ENCODE data around the gene NRXN2. TPM values are rescaled to one million over a fixed set of nuclear protein-coding genes. Genes with fewer than 3 reads are reported as not detected.
"Not testable (repeated sequence)": the region's sequence is repeated elsewhere in the genome, so short reads cannot be mapped to it uniquely, and the experiment has no call there.

Gene NRXN2
- total RNA-seq, 1 experiment from 2014 or later: 0.77 TPM

DNA sequence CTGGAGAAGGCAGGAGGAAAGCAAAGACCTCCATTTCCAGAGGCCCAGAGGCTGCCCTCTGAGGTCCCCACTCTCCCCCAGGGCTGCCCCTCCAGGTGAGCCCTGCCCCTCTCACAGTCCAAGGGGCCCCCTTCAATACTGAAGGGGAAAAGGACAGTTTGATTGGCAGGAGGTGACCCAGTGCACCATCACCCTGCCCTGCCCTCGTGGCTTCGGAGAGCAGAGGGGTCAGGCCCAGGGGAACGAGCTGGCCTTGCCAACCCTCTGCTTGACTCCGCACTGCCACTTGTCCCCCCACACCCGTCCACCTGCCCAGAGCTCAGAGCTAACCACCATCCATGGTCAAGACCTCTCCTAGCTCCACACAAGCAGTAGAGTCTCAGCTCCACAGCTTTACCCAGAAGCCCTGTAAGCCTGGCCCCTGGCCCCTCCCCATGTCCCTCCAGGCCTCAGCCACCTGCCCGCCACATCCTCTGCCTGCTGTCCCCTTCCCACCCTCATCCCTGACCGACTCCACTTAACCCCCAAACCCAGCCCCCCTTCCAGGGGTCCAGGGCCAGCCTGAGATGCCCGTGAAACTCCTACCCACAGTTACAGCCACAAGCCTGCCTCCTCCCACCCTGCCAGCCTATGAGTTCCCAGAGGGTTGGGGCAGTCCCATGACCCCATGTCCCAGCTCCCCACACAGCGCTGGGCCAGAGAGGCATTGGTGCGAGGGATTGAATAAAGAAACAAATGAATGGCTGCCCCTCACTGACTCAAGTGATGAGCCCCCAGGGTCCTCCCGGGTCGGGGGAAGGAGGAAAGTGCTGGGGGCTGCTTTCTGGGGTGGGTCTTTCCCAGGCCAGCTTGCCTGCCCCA lies 121.2 kb downstream of the NRXN2 start:
- in situ Hi-C loops (cut with HindIII; ENCODE audit: low pct_unique_long_range_greater_than_20kb, low sequenced_read_pairs): no loop called here
- no peak for DNase-seq (ENCODE audit: low read depth, low spot score)

DNA sequence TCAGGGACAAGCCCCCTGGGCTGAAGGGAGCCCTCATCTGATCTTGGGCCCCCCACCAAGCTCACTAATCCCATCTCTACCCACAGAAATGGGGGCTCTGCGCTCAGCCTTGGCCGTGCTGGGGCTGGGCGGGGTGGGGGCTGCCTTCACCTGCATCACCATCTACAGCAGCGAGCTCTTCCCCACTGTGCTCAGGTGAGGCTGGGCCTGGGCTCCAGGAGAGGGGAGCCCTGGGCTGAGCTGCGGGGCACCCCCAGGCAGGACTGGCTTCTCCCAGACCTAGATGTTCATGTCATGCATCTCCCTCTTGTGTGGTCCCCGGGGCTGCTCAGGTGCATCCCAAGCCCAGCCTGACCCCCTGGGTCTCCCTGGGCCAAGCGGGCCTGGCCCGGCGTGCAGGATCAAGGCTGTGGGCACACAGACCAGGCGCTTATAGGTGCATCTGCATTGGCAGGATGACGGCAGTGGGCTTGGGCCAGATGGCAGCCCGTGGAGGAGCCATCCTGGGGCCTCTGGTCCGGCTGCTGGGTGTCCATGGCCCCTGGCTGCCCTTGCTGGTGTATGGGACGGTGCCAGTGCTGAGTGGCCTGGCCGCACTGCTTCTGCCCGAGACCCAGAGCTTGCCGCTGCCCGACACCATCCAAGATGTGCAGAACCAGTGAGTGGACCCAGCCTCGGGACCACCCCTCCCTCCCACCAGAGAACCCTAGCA lies 122.6 kb downstream of the NRXN2 start:
- DNase-seq (ENCODE audit: low read depth, low spot score): no peak
- in situ Hi-C loops (cut with HindIII; ENCODE audit: low pct_unique_long_range_greater_than_20kb, low sequenced_read_pairs): no loop called here

DNA sequence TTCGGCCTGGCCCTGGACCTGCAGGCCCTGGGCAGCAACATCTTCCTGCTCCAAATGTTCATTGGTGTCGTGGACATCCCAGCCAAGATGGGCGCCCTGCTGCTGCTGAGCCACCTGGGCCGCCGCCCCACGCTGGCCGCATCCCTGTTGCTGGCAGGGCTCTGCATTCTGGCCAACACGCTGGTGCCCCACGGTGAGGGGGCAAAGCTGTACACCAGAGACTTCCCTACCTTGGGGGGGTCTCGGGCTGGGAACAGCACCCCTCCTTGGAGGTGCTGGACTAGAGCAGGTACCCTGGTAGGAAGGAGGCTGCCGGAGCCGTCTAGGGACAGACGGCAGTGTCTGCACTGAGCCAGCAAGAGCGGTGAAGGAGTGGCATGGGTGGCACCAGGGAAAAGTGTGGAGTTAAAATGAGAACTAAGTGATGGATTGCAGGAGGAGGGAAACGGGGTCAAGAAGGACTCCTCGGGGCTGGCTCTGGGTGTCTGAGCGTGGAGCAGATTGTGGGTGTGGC lies 123.2 kb downstream of the NRXN2 start:
- in situ Hi-C loops (cut with HindIII; ENCODE audit: low pct_unique_long_range_greater_than_20kb, low sequenced_read_pairs): no loop called here
- no peak for DNase-seq (ENCODE audit: low read depth, low spot score)

DNA sequence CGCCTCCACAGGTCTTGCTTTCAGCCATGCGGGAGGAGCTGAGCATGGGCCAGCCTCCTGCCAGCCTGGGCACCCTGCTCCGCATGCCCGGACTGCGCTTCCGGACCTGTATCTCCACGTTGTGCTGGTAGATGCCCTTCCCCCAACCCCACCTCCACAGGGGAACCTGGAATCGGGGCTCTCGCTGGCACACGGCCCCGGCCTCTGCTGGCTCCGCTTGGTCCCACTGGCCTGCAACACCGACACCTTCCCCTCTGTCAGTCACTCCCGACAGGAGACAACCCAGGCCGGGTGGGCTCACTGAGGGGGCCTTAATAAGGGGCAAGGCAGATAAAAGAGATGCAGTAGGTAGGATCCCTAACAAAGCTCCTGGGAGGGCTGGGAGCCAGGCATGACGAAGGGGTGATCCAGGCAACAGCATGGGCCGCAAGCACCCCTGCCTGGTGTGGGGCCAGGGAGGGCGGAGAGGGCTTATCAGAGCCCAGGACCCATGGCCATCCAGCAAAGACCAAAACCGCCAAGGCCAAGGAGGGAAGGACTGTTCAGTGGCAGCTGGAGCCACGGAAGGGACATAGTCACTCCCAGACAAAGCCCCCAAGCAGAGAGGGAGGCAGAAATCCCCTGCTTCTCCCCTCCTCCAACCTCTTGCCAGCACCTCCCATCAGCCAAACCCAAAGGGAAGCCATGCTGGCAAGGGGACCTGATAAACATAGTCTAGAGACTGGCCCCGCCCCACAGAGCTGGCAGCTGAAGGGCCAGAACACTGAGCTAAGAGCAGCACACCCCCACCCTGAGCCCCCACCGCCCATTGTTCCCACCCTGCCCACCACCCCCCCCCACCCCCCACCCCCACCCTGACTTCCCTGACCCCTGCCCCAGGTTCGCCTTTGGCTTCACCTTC lies 124.0 kb downstream of the NRXN2 start:
- in situ Hi-C loops (cut with HindIII; ENCODE audit: low pct_unique_long_range_greater_than_20kb, low sequenced_read_pairs): no loop called here
- DNase-seq (ENCODE audit: low read depth, low spot score): no peak

DNA sequence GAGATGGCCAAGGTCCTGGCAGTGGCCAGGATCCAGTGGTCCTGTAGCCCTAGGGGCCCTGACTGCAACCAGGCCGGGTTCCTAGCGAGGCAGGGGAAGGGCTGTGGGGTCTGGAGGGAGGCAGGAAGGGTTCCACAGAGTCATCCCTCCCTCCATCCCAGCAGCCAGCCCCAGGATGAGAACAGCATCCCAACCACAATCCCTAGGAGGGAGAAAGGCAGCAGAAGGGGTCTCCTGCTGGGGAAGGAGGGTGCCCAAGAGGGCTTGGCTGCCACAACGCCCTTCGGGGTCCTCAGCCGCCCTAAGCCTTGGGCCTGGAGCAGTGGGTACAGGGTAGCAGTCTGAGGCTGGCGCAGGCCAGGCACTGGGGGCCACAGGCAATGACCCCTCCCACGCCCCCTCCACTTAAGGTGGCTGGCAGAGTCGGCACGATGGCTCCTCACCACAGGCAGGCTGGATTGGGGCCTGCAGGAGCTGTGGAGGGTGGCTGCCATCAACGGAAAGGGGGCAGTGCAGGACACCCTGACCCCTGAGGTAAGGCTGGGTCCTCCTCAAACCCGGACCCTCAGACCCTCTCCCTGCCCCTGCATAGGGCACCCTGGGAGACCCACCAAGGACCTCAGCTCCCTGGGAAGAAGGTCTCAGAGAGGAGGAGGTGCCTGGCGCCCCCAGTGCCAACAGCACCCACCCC lies 124.7 kb downstream of the NRXN2 start:
- in situ Hi-C loops (cut with HindIII; ENCODE audit: low pct_unique_long_range_greater_than_20kb, low sequenced_read_pairs): no loop called here
- no peak for DNase-seq (ENCODE audit: low read depth, low spot score)

DNA sequence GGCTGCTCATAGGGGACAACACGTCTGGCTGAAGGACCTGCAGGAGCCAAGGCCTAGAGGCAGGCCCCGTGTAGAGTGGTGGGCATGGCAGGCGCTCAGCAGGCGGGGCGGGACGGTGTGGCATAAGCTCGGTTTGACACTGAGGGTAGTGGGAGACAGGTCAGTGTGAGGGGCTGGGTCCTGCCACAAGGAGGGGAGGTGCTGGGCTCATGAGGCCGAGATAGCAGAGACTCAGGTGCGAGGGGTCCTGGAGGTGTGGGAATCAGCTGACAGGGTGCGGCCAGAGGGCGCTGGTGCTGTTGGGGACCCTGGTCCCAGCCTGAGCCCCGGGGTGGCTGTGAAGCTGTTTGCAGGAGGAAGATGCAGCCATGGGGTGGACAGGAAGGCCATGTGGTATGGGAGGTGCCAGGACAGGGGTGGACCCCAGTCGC lies 125.3 kb downstream of the NRXN2 start:
- no peak for DNase-seq (ENCODE audit: low read depth, low spot score)
- in situ Hi-C loops (cut with HindIII; ENCODE audit: low pct_unique_long_range_greater_than_20kb, low sequenced_read_pairs): no loop called here

DNA sequence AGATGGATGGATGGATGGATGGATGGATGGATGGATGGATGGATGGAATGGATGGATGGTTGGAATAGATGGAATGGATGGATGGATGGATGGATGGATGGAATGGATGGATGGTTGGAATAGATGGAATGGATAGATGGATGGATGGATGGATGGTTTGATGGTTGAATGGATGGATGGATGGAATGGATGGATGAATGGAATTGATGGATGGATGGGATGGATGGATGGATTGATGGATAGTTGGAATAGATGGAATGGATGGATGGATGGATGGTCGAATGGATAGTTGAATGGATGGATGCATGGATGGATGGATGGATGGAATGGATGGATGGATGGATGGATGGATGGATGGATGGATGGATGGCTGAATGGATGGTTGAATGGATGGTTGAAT lies 127.1 kb downstream of the NRXN2 start:
- in situ Hi-C loops (cut with HindIII; ENCODE audit: low pct_unique_long_range_greater_than_20kb, low sequenced_read_pairs); DNase-seq (ENCODE audit: low read depth, low spot score): not testable (repeated sequence)

DNA sequence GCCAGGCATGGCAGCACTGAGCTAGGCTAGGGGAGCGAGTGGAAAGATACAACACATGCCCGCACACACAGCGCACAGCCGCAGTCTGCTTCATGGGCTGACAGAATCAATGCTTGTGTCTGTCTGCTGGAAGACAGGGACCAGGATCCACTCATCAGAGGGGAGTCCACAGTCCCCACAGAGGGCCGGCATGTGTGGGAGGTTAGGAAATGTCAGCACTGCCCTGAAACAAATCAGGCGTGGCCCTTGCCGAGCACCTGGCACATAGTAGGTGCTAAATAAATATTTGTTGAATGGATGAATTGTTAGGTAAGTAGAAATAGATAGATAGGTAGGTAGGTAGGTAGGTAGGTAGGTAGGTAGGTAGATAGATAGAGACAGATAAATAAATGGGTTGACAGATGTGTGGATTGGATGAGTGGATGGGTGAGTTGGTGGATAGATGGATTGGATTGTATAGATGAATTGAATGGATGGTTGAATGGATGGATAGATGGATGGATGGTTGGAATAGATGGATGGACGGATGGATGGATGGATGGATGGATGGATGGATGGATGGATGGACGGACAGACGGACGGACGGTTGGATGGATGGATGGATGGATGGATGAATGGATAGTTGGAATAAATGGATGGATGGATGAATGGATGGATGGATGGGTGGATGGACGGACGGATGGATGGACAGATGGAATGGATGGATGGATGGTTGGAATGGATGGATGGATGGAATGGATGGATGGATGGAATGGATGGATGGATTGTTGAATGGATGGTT lies 128.6 kb downstream of the NRXN2 start:
- DNase-seq (ENCODE audit: low read depth, low spot score): no peak
- in situ Hi-C loops (cut with HindIII; ENCODE audit: low pct_unique_long_range_greater_than_20kb, low sequenced_read_pairs): no loop called here

DNA sequence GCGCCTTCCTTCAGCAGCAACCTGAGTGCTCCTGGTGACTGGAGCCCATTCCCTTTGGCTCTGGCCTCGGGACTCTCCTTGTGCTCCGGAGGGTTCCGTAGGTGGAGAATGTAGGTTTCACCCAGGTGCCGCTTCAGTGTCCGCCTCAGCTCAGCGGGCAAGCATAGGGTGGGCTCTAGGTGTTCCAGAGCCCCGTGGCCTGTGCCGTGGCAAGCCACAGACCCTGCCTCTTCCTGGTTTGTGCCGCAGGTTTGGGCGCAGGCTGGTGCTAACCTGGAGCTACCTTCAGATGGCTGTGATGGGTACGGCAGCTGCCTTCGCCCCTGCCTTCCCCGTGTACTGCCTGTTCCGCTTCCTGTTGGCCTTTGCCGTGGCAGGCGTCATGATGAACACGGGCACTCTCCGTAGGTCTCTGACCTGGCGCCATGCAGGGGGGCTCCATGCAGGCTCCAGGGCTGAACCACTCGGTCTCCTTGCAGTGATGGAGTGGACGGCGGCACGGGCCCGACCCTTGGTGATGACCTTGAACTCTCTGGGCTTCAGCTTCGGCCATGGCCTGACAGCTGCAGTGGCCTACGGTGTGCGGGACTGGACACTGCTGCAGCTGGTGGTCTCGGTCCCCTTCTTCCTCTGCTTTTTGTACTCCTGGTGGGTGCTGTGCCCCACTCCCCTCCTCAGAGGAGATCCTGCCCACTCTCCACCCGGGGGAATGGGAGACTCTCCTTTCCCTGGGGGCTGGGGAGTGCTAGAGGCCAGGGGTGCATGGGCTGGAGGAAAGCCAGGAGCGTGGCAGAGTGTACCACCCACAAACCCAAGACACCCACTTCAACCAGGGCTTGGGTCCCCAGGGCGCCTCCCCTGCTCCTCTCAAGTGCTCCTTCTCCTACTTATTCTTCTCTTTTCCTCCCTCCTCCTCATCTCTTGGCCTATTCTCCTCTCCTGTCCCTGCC lies 129.6 kb downstream of the NRXN2 start:
- in situ Hi-C loops (cut with HindIII; ENCODE audit: low pct_unique_long_range_greater_than_20kb, low sequenced_read_pairs): no loop called here
- DNase-seq (ENCODE audit: low read depth, low spot score): no peak

DNA sequence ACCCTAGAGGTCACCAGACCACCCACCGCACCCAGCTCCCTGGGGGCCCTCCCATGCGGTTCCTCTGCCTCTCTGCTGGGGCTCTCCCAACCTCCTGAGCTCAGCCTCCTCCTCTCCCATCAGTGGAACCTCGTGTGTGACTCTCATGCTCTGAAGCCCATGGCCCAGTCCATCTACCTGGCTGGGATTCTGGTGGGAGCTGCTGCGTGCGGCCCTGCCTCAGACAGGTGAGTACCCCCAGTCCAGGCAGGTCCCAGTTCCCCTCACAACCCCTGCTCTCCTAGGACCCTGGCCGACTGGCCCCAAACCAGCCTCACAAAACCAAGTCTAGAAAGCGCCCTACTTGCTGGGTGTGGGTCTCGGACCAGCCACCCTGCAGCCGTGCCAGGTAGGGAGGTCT lies 130.3 kb downstream of the NRXN2 start:
- in situ Hi-C loops (cut with HindIII; ENCODE audit: low pct_unique_long_range_greater_than_20kb, low sequenced_read_pairs): no loop called here
- no peak for DNase-seq (ENCODE audit: low read depth, low spot score)

DNA sequence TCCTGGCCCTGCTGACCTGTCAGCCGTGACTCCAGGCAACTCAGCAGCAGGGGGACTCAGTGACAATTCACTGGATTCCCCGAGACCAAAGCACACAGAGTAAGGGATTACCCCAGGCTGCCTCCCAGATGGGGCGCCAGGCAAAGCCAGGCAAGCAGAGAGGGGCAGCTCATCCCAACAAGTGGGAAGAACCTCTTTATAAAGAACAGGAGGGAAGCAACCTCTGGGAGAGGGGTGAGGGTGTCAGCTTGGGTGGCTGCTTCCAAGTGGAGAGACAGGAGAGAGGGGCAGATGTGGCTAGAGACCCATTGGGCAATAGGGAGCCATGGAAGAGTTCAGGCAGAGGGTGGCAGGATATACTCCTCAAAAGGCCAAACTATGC lies 130.8 kb downstream of the NRXN2 start:
- DNase-seq (ENCODE audit: low read depth, low spot score): no peak
- in situ Hi-C loops (cut with HindIII; ENCODE audit: low pct_unique_long_range_greater_than_20kb, low sequenced_read_pairs): no loop called here

DNA sequence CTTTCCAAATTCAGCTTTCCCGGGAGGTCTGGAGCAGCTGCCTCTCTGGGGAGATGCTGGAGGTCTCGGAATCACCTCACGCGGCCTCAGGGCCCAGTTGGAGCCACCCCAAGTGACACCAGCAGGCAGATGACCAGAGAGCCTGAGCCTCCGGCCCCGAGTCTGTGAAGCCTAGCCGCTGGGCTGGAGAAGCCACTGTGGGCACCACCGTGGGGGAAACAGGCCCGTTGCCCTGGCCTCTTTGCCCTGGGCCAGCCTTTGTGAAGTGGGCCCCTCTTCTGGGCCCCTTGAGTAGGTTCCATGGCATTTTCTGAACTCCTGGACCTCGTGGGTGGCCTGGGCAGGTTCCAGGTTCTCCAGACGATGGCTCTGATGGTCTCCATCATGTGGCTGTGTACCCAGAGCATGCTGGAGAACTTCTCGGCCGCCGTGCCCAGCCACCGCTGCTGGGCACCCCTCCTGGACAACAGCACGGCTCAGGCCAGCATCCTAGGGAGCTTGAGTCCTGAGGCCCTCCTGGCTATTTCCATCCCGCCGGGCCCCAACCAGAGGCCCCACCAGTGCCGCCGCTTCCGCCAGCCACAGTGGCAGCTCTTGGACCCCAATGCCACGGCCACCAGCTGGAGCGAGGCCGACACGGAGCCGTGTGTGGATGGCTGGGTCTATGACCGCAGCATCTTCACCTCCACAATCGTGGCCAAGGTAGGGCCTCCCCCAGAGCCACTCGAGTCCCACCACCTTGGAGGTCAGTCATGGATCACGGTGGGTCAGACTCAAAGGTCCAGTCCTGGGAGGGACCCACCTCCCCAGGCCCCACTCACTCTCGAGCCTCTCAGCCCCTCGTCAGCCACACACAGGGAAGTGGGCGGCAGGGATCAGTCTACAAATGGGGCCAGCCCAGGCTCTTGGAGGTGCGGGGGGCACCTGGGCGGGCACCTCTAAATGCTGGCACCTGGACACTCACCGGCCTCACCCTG lies 131.5 kb downstream of the NRXN2 start:
- DNase-seq (ENCODE audit: low read depth, low spot score): no peak
- in situ Hi-C loops (cut with HindIII; ENCODE audit: low pct_unique_long_range_greater_than_20kb, low sequenced_read_pairs): no loop called here

DNA sequence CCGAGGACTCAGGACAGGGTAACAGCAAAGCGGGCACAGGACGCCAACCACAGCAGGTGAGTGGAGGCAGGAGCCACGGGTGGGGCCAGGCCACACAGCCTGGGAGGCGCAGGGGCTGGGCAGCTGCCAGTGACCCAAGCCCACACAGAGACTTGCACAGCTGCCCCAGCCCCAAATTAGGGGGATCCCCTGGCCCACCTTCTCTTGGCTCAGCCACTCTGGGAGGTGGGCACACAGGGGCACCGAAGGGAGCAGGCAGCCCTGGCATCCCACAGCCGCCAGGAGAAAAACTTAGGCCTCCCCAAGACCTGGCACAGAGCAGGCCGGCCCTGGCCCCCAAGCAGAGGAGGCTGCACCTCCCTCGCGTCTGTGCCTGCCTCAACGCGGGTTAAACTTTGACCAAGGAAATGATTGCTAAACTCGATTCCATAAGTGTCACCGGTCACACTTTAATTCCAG lies 132.2 kb downstream of the NRXN2 start, which contains the start of gene SLC22A12:
Gene SLC22A12, plus strand, starts transcription at position 458 of the 459 bp plus-strand sequence. CDS start 337 bp downstream, outside the sequence.
- in situ Hi-C loops (cut with HindIII; ENCODE audit: low pct_unique_long_range_greater_than_20kb, low sequenced_read_pairs): no loop called here
- DNase-seq (ENCODE audit: low read depth, low spot score): no peak

DNA sequence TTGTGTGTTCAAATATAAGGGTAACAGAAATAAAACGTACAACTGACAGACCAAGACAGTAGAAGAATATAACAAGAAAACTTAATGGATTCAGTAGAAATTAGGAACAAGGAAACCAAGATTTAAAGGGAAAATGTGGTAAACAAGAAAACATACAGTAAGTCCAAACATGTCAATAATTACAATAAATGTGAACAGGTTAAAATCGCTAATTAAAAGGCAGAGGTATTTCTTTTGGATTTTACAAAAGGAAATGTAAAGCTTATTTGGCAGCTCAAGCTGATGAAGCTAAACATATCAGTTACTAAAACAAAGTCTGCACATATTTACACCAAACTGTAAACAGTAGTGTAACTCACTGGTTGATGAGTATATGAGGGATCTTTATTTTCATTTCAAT lies 134.3 kb downstream of the NRXN2 start:
- in situ Hi-C loops (cut with HindIII; ENCODE audit: low pct_unique_long_range_greater_than_20kb, low sequenced_read_pairs): no loop called here
- no peak for DNase-seq (ENCODE audit: low read depth, low spot score)
